SK-N-SH (cell line): ENCODE data around the gene LPIN1. TPM values are rescaled to one million over a fixed set of nuclear protein-coding genes. Genes with fewer than 3 reads are reported as not detected.

ENCODE experiments used
- CTCF ChIA-PET: fragments of 300-600, 350-600 bp; formaldehyde crosslinking; extraction: SDS; loops from one replicate; lab custom pipeline; 2021; lab: Yijun Ruan, JAX
- POLR2A ChIA-PET: fragments of 350-600 bp; sonication (Branson Sonifier 250); formaldehyde crosslinking; extraction: SDS; loops from one replicate; lab custom pipeline; 2020; ENCODE audit warnings: antibody characterized with exemption, inconsistent platforms; lab: Yijun Ruan, JAX
- DNase-seq: peaks from one replicate; pipeline ENCODE4 v3.0.0; 2012
- H2AFZ ChIP-seq: fragments of 200-600 bp; sonication (generic); 2 replicates; pipeline ENCODE4 v1.8.1; 2016; ENCODE audit warnings: antibody characterized with exemption, mild to moderate bottlenecking, low read depth
- H3F3A ChIP-seq: fragments of 200-600 bp; sonication (generic); replicated peaks from 2 replicates; pipeline ENCODE3; 2016; ENCODE audit warnings: antibody characterized with exemption, mild to moderate bottlenecking; ENCODE audit not compliant: insufficient read depth
- H3K27ac ChIP-seq, 2 experiments: fragments of 200-500 bp in 1 of 2; fragments of 200-600 bp in 1 of 2; sonication (Bioruptor generic) in 1 of 2; sonication (generic), shearing (Covaris generic) in 1 of 2; 2 replicates each; pipeline versions ENCODE4 v1.5.1 to v1.6.1; 2014 to 2016; ENCODE audit warnings: low read depth in 2 of 2, inconsistent platforms in 1 of 2, low read length in 1 of 2, mild to moderate bottlenecking in 1 of 2, mixed read lengths in 1 of 2
- H3K27me3 ChIP-seq: fragments of 200-600 bp; sonication (generic), shearing (Covaris generic); 2 replicates; pipeline ENCODE4 v1.6.1; 2016; ENCODE audit warnings: mixed run types; ENCODE audit not compliant: insufficient read depth
- H3K36me3 ChIP-seq, 2 experiments: fragments of 200-500 bp in 1 of 2; fragments of 200-600 bp in 1 of 2; sonication (Bioruptor generic) in 1 of 2; sonication (generic) in 1 of 2; replicated peaks in 1 of 2; 2 replicates each; pipeline versions ENCODE3 to v1.5.1; 2014 to 2016; ENCODE audit warnings: low read length in 1 of 2, mild to moderate bottlenecking in 1 of 2; ENCODE audit not compliant: insufficient read depth in 2 of 2, control insufficient read depth in 1 of 2
- H3K4me1 ChIP-seq, 2 experiments: fragments of 200-500 bp in 1 of 2; fragments of 200-600 bp in 1 of 2; sonication (Bioruptor generic) in 1 of 2; sonication (generic), shearing (Covaris generic) in 1 of 2; 2 replicates each; pipeline versions ENCODE4 v1.5.1 to v1.6.1; 2014 to 2016; ENCODE audit warnings: low read depth in 1 of 2, low read length in 1 of 2, mixed run types in 1 of 2; ENCODE audit not compliant: insufficient read depth in 2 of 2, control insufficient read depth in 1 of 2
- H3K4me2 ChIP-seq: fragments of 200-600 bp; sonication (generic), shearing (Covaris generic); 2 replicates; pipeline ENCODE4 v1.6.1; 2017; ENCODE audit warnings: mixed run types
- H3K4me3 ChIP-seq, 2 experiments: fragments of 200-500 bp in 1 of 2; fragments of 200-600 bp in 1 of 2; sonication (Bioruptor generic) in 1 of 2; sonication (generic), shearing (Covaris generic) in 1 of 2; 2 replicates each; pipeline versions ENCODE4 v1.5.1 to v1.8.1; 2014 to 2016; ENCODE audit warnings: low read depth in 2 of 2, inconsistent platforms in 1 of 2, low read length in 1 of 2, mild to moderate bottlenecking in 1 of 2, mixed read lengths in 1 of 2, moderate library complexity in 1 of 2
- H3K79me2 ChIP-seq: fragments of 200-600 bp; sonication (generic); 2 replicates; pipeline ENCODE4 v1.8.1; 2017; ENCODE audit warnings: mild to moderate bottlenecking; ENCODE audit not compliant: insufficient read depth
- H3K9ac ChIP-seq: fragments of 200-600 bp; sonication (generic); 2 replicates; pipeline ENCODE4 v1.6.1; 2017; ENCODE audit warnings: mixed run types
- H3K9me2 ChIP-seq: fragments of 200-600 bp; sonication (generic); 2 replicates; pipeline ENCODE4 v1.6.1; 2017; ENCODE audit warnings: mixed run types
- H3K9me3 ChIP-seq: fragments of 200-600 bp; sonication (generic); 2 replicates; pipeline ENCODE4 v1.6.1; 2017; ENCODE audit warnings: mixed run types, mild to moderate bottlenecking, moderate library complexity
- H4K20me1 ChIP-seq: fragments of 200-600 bp; sonication (generic); 2 replicates; pipeline ENCODE4 v1.6.1; 2017; ENCODE audit warnings: mild to moderate bottlenecking, mixed run types; ENCODE audit not compliant: insufficient read depth
- CHD2 ChIP-seq: fragments of 150-350 bp; IDR thresholded peaks from 2 replicates; pipeline ENCODE4 v1.6.1; 2018; ENCODE audit warnings: low read length; ENCODE audit not compliant: partially characterized antibody
- FOSL2 ChIP-seq: IDR thresholded peaks from 2 replicates; pipeline ENCODE4 v1.4.0; 2012; ENCODE audit warnings: low read depth, mild to moderate bottlenecking, moderate library complexity, borderline replicate concordance
- FOXM1 ChIP-seq: IDR thresholded peaks from 2 replicates; pipeline ENCODE4 v1.4.0; 2012; ENCODE audit warnings: low read depth, mild to moderate bottlenecking
- GATA2 ChIP-seq: sonication (generic); formaldehyde crosslinking; IDR thresholded peaks from 2 replicates; pipeline ENCODE4 v1.5.0; 2020; ENCODE audit warnings: mild to moderate bottlenecking, missing genetic modification reagents
- MEF2A ChIP-seq: IDR thresholded peaks from 2 replicates; pipeline ENCODE4 v1.4.0; 2012; ENCODE audit warnings: low read depth, borderline replicate concordance
- PBX3 ChIP-seq: IDR thresholded peaks from 2 replicates; pipeline ENCODE4; 2012
- RAD21 ChIP-seq: IDR thresholded peaks from 2 replicates; pipeline ENCODE4 v1.6.1; 2012; ENCODE audit warnings: mild to moderate bottlenecking, low read length
- RCOR1 ChIP-seq: fragments of 150-350 bp; IDR thresholded peaks from 2 replicates; pipeline ENCODE4 v1.6.1; 2017; ENCODE audit warnings: antibody characterized with exemption, low read length
- REST ChIP-seq: IDR thresholded peaks from 2 replicates; pipeline ENCODE4 v1.6.1; 2012; ENCODE audit warnings: mild to moderate bottlenecking, low read depth, low read length, moderate library complexity
- RFX5 ChIP-seq: IDR thresholded peaks from 2 replicates; pipeline ENCODE4 v1.6.1; 2012; ENCODE audit warnings: mild to moderate bottlenecking, improper control_type of control experiment, low read length
- SMC3 ChIP-seq: IDR thresholded peaks from 2 replicates; pipeline ENCODE4 v1.6.1; 2012; ENCODE audit warnings: low read depth, low read length, improper control_type of control experiment
- TAF1 ChIP-seq: IDR thresholded peaks from 2 replicates; pipeline ENCODE4 v1.6.1; 2012; ENCODE audit warnings: low read depth, mild to moderate bottlenecking, low read length, moderate library complexity, borderline replicate concordance
- TCF12 ChIP-seq: IDR thresholded peaks from 2 replicates; pipeline ENCODE4 v1.4.0; 2012
- USF1 ChIP-seq: IDR thresholded peaks from 2 replicates; pipeline ENCODE4 v1.4.0; 2012; ENCODE audit warnings: low read depth, borderline replicate concordance
- USF2 ChIP-seq: fragments of 150-350 bp; IDR thresholded peaks from 2 replicates; pipeline ENCODE4 v1.6.1; 2017; ENCODE audit warnings: antibody characterized with exemption, low read length, low read depth, borderline replicate concordance
- WGBS: methylation state at CpG from one replicate; pipeline ENCODE4 v1.1.6; 2017; ENCODE audit warnings: low lambda C conversion rate; 5-methylcytosine and 5-hydroxymethylcytosine counted together
- polyA plus RNA-seq, 3 experiments: library from polyadenylated mRNA; depleted of rRNA; stranded (reverse); fragments of >200 nt; gene quantifications; 2 replicates each; pipeline ENCODE4 v1.2.3, GENCODE V29; 2012

Gene LPIN1
- polyA plus RNA-seq, 1 of the 3 experiments (the other 2 are of a cell fraction): 22.1 TPM

GRCh38 chr2:11703700-11704099 lies 42.7 kb upstream of the LPIN1 start:
- no peak overlapping the region for H3K27ac ChIP-seq
- H3F3A ChIP-seq: no peaks in the 10 kb centered on the region
- WGBS: 50% methylated on average over 1 of the region's 1 CpG
- H3K4me2 ChIP-seq: no peak overlapping the region
- TF ChIP-seq MEF2A (peak; percentile 84), CHD2 (no peak), FOSL2 (0 out of 2 replicates have a peak, but pooled peaks have one; percentile 28), USF2 (no peak), PBX3 (0 out of 2 replicates have a peak, but pooled peaks have one; percentile 19), REST (no peak), TCF12 (peak; percentile 13; the same call in 1 of the 2 replicates)
- no peaks in the 10 kb centered on the region for H3K9me2 ChIP-seq
- no peaks in the 10 kb centered on the region for H3K27me3 ChIP-seq
- H4K20me1 ChIP-seq: no peaks in the 10 kb centered on the region
- no peak overlapping the region for H2AFZ ChIP-seq
- CTCF ChIA-PET: interaction anchor here (1.0 to 31.9 kb wide), 10 partner anchors 11 to 81 kb away, joined by 3 to 873 read pairs (median 5); partner anchors contain the start of gene LPIN1
- no peak overlapping the region for H3K9ac ChIP-seq
- H3K36me3 ChIP-seq: no peaks in the 10 kb centered on the region
- H3K9me3 ChIP-seq: no peaks in the 10 kb centered on the region
- H3K79me2 ChIP-seq: no peaks in the 10 kb centered on the region
- H3K4me1 ChIP-seq: peaks cover 7 to 15% of the 10 kb centered on the region in 2 experiments; a peak in 2 of 4 replicates
- POLR2A ChIA-PET: no interaction called here
- no peak for DNase-seq
- H3K4me3 ChIP-seq: no peak overlapping the region

GRCh38 chr2:11705063-11705462 lies 41.4 kb upstream of the LPIN1 start:
- Histone ChIP-seq H3K36me3 (no peaks in the 10 kb centered on the region), H3K4me2 (no peak overlapping the region), H3K9me2 (no peaks in the 10 kb centered on the region), H3K9me3 (no peaks in the 10 kb centered on the region), H3K79me2 (no peaks in the 10 kb centered on the region), H3K9ac (no peak overlapping the region), H2AFZ (no peak overlapping the region), H3K4me3 (no peak overlapping the region)
- DNase-seq: no peak
- CTCF ChIA-PET: interaction anchor here (1.8 to 31.9 kb wide), 5 partner anchors 12 to 80 kb away, joined by 7 to 873 read pairs (median 20); partner anchors contain the start of gene LPIN1
- TF ChIP-seq SMC3: no peak
- no peak for TF ChIP-seq RFX5
- TF ChIP-seq RCOR1: no peak
- TF ChIP-seq FOSL2: no peak
- TF ChIP-seq TAF1: no peak
- TF ChIP-seq RAD21: no peak
- TF ChIP-seq FOXM1: no peak
- TF ChIP-seq USF1: no peak
- no peak for TF ChIP-seq TCF12
- no peak for TF ChIP-seq GATA2
- TF ChIP-seq, all 33 proteins: peak for 0
- no peaks in the 10 kb centered on the region for H4K20me1 ChIP-seq
- no peaks in the 10 kb centered on the region for H3F3A ChIP-seq
- peaks cover 7 to 12% of the 10 kb centered on the region in 2 experiments; a peak in 2 of 4 replicates for H3K4me1 ChIP-seq
- 88% methylated on average over 4 of the region's 4 CpGs for WGBS
- no peaks in the 10 kb centered on the region for H3K27me3 ChIP-seq
- no peak overlapping the region for H3K27ac ChIP-seq
- POLR2A ChIA-PET: no interaction called here
